Measurements from ENCODE around the gene LUC7L3. TPM values are rescaled to one million over a fixed set of nuclear protein-coding genes. Genes with fewer than 3 reads are reported as not detected.

LUC7L3 gene
- total and polyA plus RNA-seq, 2 of the 13 experiments (the other 11 are each of a cell fraction or from before 2014, with no cell fraction given) = 108 to 120 TPM

- TF ChIP-seq ZNF362 (CRISPR knock-in tag; IDR thresholded peaks at IDR 0.05; ENCODE audit: borderline replicate concordance) (0 out of 2 replicates have a peak, but pooled peaks have one; percentile 8), FOXP1 (IDR thresholded peaks at IDR 0.05) (no peak), FOXP1 (CRISPR knock-in tag; IDR thresholded peaks at IDR 0.05) (peak; percentile 42; the same call in 1 of the 2 replicates), CREB3 (CRISPR knock-in tag; IDR thresholded peaks at IDR 0.05) (no peak), ZBTB7B (CRISPR knock-in tag; IDR thresholded peaks at IDR 0.05) (peak; percentile 82), ATF4 (CRISPR knock-in tag; IDR thresholded peaks at IDR 0.05) (peak in 1 of 2 experiments; percentile 78; a peak in 2 of 4 replicates), ATF1 (CRISPR knock-in tag; IDR thresholded peaks at IDR 0.05) (no peak), SP4 (CRISPR knock-in tag; IDR thresholded peaks at IDR 0.05) (peak; percentile 61; the same call in 1 of the 2 replicates), RAD21 (CRISPR knock-in tag; IDR thresholded peaks at IDR 0.05) (peak; percentile 55), ZNF781 (CRISPR knock-in tag; IDR thresholded peaks at IDR 0.05; ENCODE audit: borderline replicate concordance, not compliant biosample characterization) (peak; percentile 62), ZNF10 (CRISPR knock-in tag; IDR thresholded peaks at IDR 0.05; ENCODE audit: borderline replicate concordance, low read depth) (no peak), ZNF207 (IDR thresholded peaks at IDR 0.05; ENCODE audit: borderline replicate concordance) (no peak), ZNF275 (CRISPR knock-in tag; IDR thresholded peaks at IDR 0.05; ENCODE audit: borderline replicate concordance) (peak; percentile 52; the same call in 1 of the 2 replicates), ZNF567 (CRISPR knock-in tag; IDR thresholded peaks at IDR 0.05; ENCODE audit: borderline replicate concordance) (no peak), ZUFSP (CRISPR knock-in tag; IDR thresholded peaks at IDR 0.05; ENCODE audit: borderline replicate concordance) (no peak), CBX2 (IDR thresholded peaks at IDR 0.05; ENCODE audit: low read depth, low read length) (no peak), CBX2 (CRISPR knock-in tag; IDR thresholded peaks at IDR 0.05; ENCODE audit: low read depth) (no peak), ELF4 (CRISPR knock-in tag; IDR thresholded peaks at IDR 0.05; ENCODE audit: borderline replicate concordance) (peak; percentile 67; the same call in 1 of the 2 replicates), ZNF792 (CRISPR knock-in tag; IDR thresholded peaks at IDR 0.05) (peak; percentile 89), ZNF34 (CRISPR knock-in tag; IDR thresholded peaks at IDR 0.05; ENCODE audit: borderline replicate concordance) (peak; percentile 89), SUZ12 (IDR thresholded peaks at IDR 0.05; ENCODE audit: low read depth, low read length) (no peak), KMT2B (CRISPR knock-in tag; IDR thresholded peaks at IDR 0.05) (peak; percentile 95), KDM1A (CRISPR knock-in tag; IDR thresholded peaks at IDR 0.05) (no peak), ZNF382 (CRISPR knock-in tag; IDR thresholded peaks at IDR 0.05; ENCODE audit: borderline replicate concordance) (no peak; the same call in 1 of the 2 replicates), ATF3 (CRISPR knock-in tag; IDR thresholded peaks at IDR 0.05) (no peak; the same call in 1 of the 2 replicates)
Observed at GRCh38 chr17:50707289-50708049, 11.9 kb upstream of the LUC7L3 start, which contains the start of gene ANKRD40 (continued).
